Astrocyte (in vitro differentiated cells and primary cell): ENCODE results near the gene GOLPH3. TPM values are rescaled to one million over a fixed set of nuclear protein-coding genes. Genes with fewer than 3 reads are reported as not detected.

Experiments used
- DNase-seq: peaks from one replicate; pipeline ENCODE4 v3.0.0-alpha.2; 2010; ENCODE audit warnings: low read depth
- FAIRE-seq: peaks from 2 replicates; lab custom pipeline; 2011; peaks lifted over from hg19 to GRCh38; lab: Jason Lieb, UNC
- H2AFZ ChIP-seq: 2 replicates; pipeline ENCODE4 v1.6.0; 2012; ENCODE audit warnings: low read depth, low read length, inconsistent platforms
- H3K27ac ChIP-seq: 2 replicates; pipeline ENCODE4 v1.5.1; 2011; ENCODE audit warnings: low read depth, low read length, inconsistent platforms
- H3K27me3 ChIP-seq: 2 replicates; pipeline ENCODE4 v1.6.0; 2011; ENCODE audit warnings: low read length, inconsistent platforms; ENCODE audit not compliant: insufficient read depth
- H3K36me3 ChIP-seq: 2 replicates; pipeline ENCODE4 v1.5.1; 2011; ENCODE audit warnings: low read length, inconsistent platforms; ENCODE audit not compliant: insufficient read depth
- H3K4me1 ChIP-seq: 2 replicates; pipeline ENCODE4 v1.5.1; 2011; ENCODE audit warnings: low read length, inconsistent platforms; ENCODE audit not compliant: insufficient read depth
- H3K4me2 ChIP-seq: 2 replicates; pipeline ENCODE4 v1.6.0; 2012; ENCODE audit warnings: low read length, inconsistent platforms
- H3K4me3 ChIP-seq: 2 replicates; pipeline ENCODE4 v1.5.1; 2011; ENCODE audit warnings: low read depth, mild to moderate bottlenecking, low read length, inconsistent platforms; ENCODE audit not compliant: insufficient read depth
- H3K79me2 ChIP-seq: 2 replicates; pipeline ENCODE4 v1.6.0; 2012; ENCODE audit warnings: mild to moderate bottlenecking, low read length, inconsistent platforms; ENCODE audit not compliant: insufficient read depth
- H3K9ac ChIP-seq: 2 replicates; pipeline ENCODE4 v1.6.0; 2012; ENCODE audit warnings: mild to moderate bottlenecking, low read length, inconsistent platforms
- H3K9me3 ChIP-seq: 2 replicates; pipeline ENCODE4 v1.5.1; 2012; ENCODE audit warnings: low read depth, mild to moderate bottlenecking, low read length, inconsistent platforms; ENCODE audit not compliant: insufficient read depth
- H4K20me1 ChIP-seq: 2 replicates; pipeline ENCODE4 v1.6.0; 2012; ENCODE audit warnings: low read length, inconsistent platforms; ENCODE audit not compliant: insufficient read depth
- H3K27ac Mint-ChIP-seq: one replicate; pipeline ENCODE4 v1.8.0; 2021; ENCODE audit warnings: mild to moderate bottlenecking, mixed read lengths; ENCODE audit not compliant: unreplicated experiment
- H3K27me3 Mint-ChIP-seq: one replicate; pipeline ENCODE4 v1.8.0; 2021; ENCODE audit warnings: low read depth, mixed read lengths; ENCODE audit not compliant: unreplicated experiment
- H3K36me3 Mint-ChIP-seq: one replicate; pipeline ENCODE4 v1.8.0; 2021; ENCODE audit warnings: low read depth, mixed read lengths; ENCODE audit not compliant: unreplicated experiment
- H3K4me1 Mint-ChIP-seq: one replicate; pipeline ENCODE4 v1.8.0; 2021; ENCODE audit warnings: low read depth, mixed read lengths; ENCODE audit not compliant: unreplicated experiment
- H3K4me3 Mint-ChIP-seq: one replicate; pipeline ENCODE4 v1.8.0; 2021; ENCODE audit warnings: mild to moderate bottlenecking, moderate library complexity, mixed read lengths; ENCODE audit not compliant: unreplicated experiment
- H3K9me3 Mint-ChIP-seq: one replicate; pipeline ENCODE4 v1.8.0; 2021; ENCODE audit warnings: mild to moderate bottlenecking, mixed read lengths; ENCODE audit not compliant: unreplicated experiment
- EZH2 ChIP-seq: IDR thresholded peaks from 2 replicates; pipeline ENCODE4 v1.6.1; 2012; ENCODE audit warnings: mild to moderate bottlenecking, low read length, inconsistent platforms; ENCODE audit not compliant: insufficient read depth
- total RNA-seq: library from RNA; stranded (reverse); gene quantifications from 2 replicates; pipeline ENCODE4 v1.2.1, GENCODE V29; 2021
- TF ChIP-seq, protein P1 (sequence below): IDR thresholded peaks from 2 replicates; pipeline ENCODE4 v1.5.1; 2011; ENCODE audit warnings: low read depth, mild to moderate bottlenecking, inconsistent platforms, low read length, moderate library complexity; ENCODE audit not compliant: insufficient read depth

The GOLPH3 gene
- total RNA-seq, 1 donor from 2014 or later = 114 TPM

DNA sequence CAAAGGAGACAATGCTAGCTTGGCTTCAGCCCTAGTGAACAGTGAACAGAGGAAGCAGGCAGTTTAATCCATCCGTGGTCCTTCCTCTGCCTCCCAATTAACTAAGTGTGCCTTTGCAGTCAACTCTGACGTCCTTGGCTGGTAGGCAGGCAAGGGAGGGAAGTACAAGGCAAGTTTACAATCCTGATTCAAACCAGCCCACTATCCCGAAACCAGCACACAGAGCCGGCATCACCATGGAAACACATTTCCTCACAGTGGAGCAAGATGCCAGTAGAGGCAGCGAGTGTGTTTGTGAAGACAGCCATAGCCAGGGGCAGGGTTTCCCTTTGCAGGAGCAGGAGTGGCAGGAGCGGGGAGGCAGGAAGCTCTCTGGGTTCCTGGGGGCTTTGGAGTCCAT lies 73.9 kb downstream of the GOLPH3 start:
- DNase-seq (no peak), FAIRE-seq (no peak)
- Histone ChIP-seq H3K9me3 (no peaks in the 10 kb centered on the region), H3K27ac (no peak overlapping the region), H2AFZ (no peak overlapping the region), H3K79me2 (no peaks in the 10 kb centered on the region), H3K9ac (no peak overlapping the region), H4K20me1 (peaks cover 32% of the 10 kb centered on the region), H3K4me2 (no peak overlapping the region), H3K4me1 (no peaks in the 10 kb centered on the region), H3K27me3 (no peaks in the 10 kb centered on the region), H3K36me3 (peaks cover 56% of the 10 kb centered on the region), H3K4me3 (no peak overlapping the region)
- Mint-ChIP-seq H3K36me3 (peaks cover 21% of the 10 kb centered on the region), H3K4me1 (peaks cover 7% of the 10 kb centered on the region), H3K27ac (no peak overlapping the region), H3K9me3 (no peaks in the 10 kb centered on the region), H3K4me3 (no peak overlapping the region), H3K27me3 (no peaks in the 10 kb centered on the region)
- TF ChIP-seq EZH2 = no peak
- TF ChIP-seq, protein P1, sequence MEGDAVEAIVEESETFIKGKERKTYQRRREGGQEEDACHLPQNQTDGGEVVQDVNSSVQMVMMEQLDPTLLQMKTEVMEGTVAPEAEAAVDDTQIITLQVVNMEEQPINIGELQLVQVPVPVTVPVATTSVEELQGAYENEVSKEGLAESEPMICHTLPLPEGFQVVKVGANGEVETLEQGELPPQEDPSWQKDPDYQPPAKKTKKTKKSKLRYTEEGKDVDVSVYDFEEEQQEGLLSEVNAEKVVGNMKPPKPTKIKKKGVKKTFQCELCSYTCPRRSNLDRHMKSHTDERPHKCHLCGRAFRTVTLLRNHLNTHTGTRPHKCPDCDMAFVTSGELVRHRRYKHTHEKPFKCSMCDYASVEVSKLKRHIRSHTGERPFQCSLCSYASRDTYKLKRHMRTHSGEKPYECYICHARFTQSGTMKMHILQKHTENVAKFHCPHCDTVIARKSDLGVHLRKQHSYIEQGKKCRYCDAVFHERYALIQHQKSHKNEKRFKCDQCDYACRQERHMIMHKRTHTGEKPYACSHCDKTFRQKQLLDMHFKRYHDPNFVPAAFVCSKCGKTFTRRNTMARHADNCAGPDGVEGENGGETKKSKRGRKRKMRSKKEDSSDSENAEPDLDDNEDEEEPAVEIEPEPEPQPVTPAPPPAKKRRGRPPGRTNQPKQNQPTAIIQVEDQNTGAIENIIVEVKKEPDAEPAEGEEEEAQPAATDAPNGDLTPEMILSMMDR = no peak

- Histone ChIP-seq H3K4me2 (no peak overlapping the region), H3K79me2 (no peaks in the 10 kb centered on the region), H3K27ac (no peak overlapping the region), H3K36me3 (peaks cover 50% of the 10 kb centered on the region), H3K27me3 (no peaks in the 10 kb centered on the region), H3K4me1 (no peaks in the 10 kb centered on the region), H3K9ac (no peak overlapping the region), H2AFZ (no peak overlapping the region), H3K9me3 (no peaks in the 10 kb centered on the region), H4K20me1 (peaks cover 32% of the 10 kb centered on the region), H3K4me3 (no peak overlapping the region)
- no peak overlapping the region for H3K27ac Mint-ChIP-seq
- peaks cover 13% of the 10 kb centered on the region for H3K4me1 Mint-ChIP-seq
- H3K9me3 Mint-ChIP-seq = no peaks in the 10 kb centered on the region
- no peak for FAIRE-seq
- TF ChIP-seq, protein P1 = no peak
- TF ChIP-seq EZH2 = no peak
- H3K4me3 Mint-ChIP-seq = no peak overlapping the region
- no peaks in the 10 kb centered on the region for H3K27me3 Mint-ChIP-seq
- peaks cover 25% of the 10 kb centered on the region for H3K36me3 Mint-ChIP-seq
- DNase-seq = no peak
These were observed 74.6 kb downstream of the GOLPH3 start for GRCh38 chr5:32099486-32100035.

GRCh38 chr5:32098890-32099310 lies 75.2 kb downstream of the GOLPH3 start:
- H3K36me3 ChIP-seq = peaks cover 48% of the 10 kb centered on the region
- H3K27me3 Mint-ChIP-seq = no peaks in the 10 kb centered on the region
- H3K4me1 Mint-ChIP-seq = peaks cover 13% of the 10 kb centered on the region
- no peaks in the 10 kb centered on the region for H3K4me1 ChIP-seq
- no peak overlapping the region for H3K27ac Mint-ChIP-seq
- H3K4me2 ChIP-seq = no peak overlapping the region
- no peak overlapping the region for H3K27ac ChIP-seq
- TF ChIP-seq, protein P1 = no peak
- no peak for TF ChIP-seq EZH2
- H3K4me3 ChIP-seq = no peak overlapping the region
- H2AFZ ChIP-seq = no peak overlapping the region
- H3K9me3 Mint-ChIP-seq = no peaks in the 10 kb centered on the region
- H3K79me2 ChIP-seq = no peaks in the 10 kb centered on the region
- no peak overlapping the region for H3K9ac ChIP-seq
- H4K20me1 ChIP-seq = peaks cover 31% of the 10 kb centered on the region
- DNase-seq = no peak
- no peak for FAIRE-seq
- H3K9me3 ChIP-seq = no peaks in the 10 kb centered on the region
- peaks cover 25% of the 10 kb centered on the region for H3K36me3 Mint-ChIP-seq
- no peak overlapping the region for H3K4me3 Mint-ChIP-seq
- H3K27me3 ChIP-seq = no peaks in the 10 kb centered on the region
